ENCODE data around the gene RPP38.

Gene RPP38

GRCh38 chr10:15124190-15124589, 27.0 kb downstream of the RPP38 start:
- Histone ChIP-seq H3K27ac (replicated peaks) (no peak overlapping the region), H3K27me3 (ENCODE audit: insufficient read depth, poor library complexity, severe bottlenecking) (no peaks in the 10 kb centered on the region), H3K4me3 (replicated peaks; ENCODE audit: insufficient read depth, low read length) (no peak overlapping the region)
- no peak for DNase-seq (ENCODE audit: low read depth in 1 of 2, low spot score in 1 of 2)
- TF ChIP-seq SPI1 (IDR thresholded peaks at IDR 0.05; ENCODE audit: borderline replicate concordance, low read depth), result no peak
- TF ChIP-seq CTCF (IDR thresholded peaks at IDR 0.05; ENCODE audit: insufficient read depth, low read length), result no peak
- no peak for TF ChIP-seq GABPA (IDR thresholded peaks at IDR 0.05; ENCODE audit: low read depth)
- TF ChIP-seq REST (IDR thresholded peaks at IDR 0.05; ENCODE audit: insufficient replicate concordance, low read depth), result no peak
- TF ChIP-seq POLR2AphosphoS5 (IDR thresholded peaks at IDR 0.05; ENCODE audit: low read depth), result no peak

GRCh38 chr10:15124908-15125307, 27.8 kb downstream of the RPP38 start:
- TF ChIP-seq POLR2AphosphoS5 (IDR thresholded peaks at IDR 0.05; ENCODE audit: low read depth) (no peak), REST (IDR thresholded peaks at IDR 0.05; ENCODE audit: insufficient replicate concordance, low read depth) (no peak), GABPA (IDR thresholded peaks at IDR 0.05; ENCODE audit: low read depth) (no peak), CTCF (IDR thresholded peaks at IDR 0.05; ENCODE audit: insufficient read depth, low read length) (no peak), SPI1 (IDR thresholded peaks at IDR 0.05; ENCODE audit: borderline replicate concordance, low read depth) (no peak)
- H3K27me3 ChIP-seq (ENCODE audit: insufficient read depth, poor library complexity, severe bottlenecking), result no peaks in the 10 kb centered on the region
- H3K27ac ChIP-seq (replicated peaks), result no peak overlapping the region
- DNase-seq (ENCODE audit: low read depth in 1 of 2, low spot score in 1 of 2), result no peak
- H3K4me3 ChIP-seq (replicated peaks; ENCODE audit: insufficient read depth, low read length), result no peak overlapping the region

- H3K4me3 ChIP-seq (replicated peaks; ENCODE audit: insufficient read depth, low read length), result no peak overlapping the region
- no peaks in the 10 kb centered on the region for H3K27me3 ChIP-seq (ENCODE audit: insufficient read depth, poor library complexity, severe bottlenecking)
- TF ChIP-seq REST (IDR thresholded peaks at IDR 0.05; ENCODE audit: insufficient replicate concordance, low read depth) (no peak), GABPA (IDR thresholded peaks at IDR 0.05; ENCODE audit: low read depth) (no peak), CTCF (IDR thresholded peaks at IDR 0.05; ENCODE audit: insufficient read depth, low read length) (no peak), SPI1 (IDR thresholded peaks at IDR 0.05; ENCODE audit: borderline replicate concordance, low read depth) (no peak), POLR2AphosphoS5 (IDR thresholded peaks at IDR 0.05; ENCODE audit: low read depth) (no peak)
- no peak for DNase-seq (ENCODE audit: low read depth in 1 of 2, low spot score in 1 of 2)
- H3K27ac ChIP-seq (replicated peaks), result no peak overlapping the region
Measured at GRCh38 chr10:15131330-15131729, 34.2 kb downstream of the RPP38 start.
